B cell (primary cell): ENCODE results near the gene TBX3.

ENCODE experiments used
- CTCF ChIP-seq: fragments of 200-600 bp; IDR thresholded peaks from one replicate; pipeline ENCODE4 v1.8.0; 2022; ENCODE audit warnings: antibody characterized with exemption, mild to moderate bottlenecking
- EZH2 ChIP-seq: IDR thresholded peaks from 2 replicates; pipeline ENCODE4 v1.6.1; 2012; ENCODE audit warnings: borderline replicate concordance, low read depth, mild to moderate bottlenecking, moderate library complexity, low read length; ENCODE audit not compliant: insufficient read depth, poor library complexity, severe bottlenecking

- TF ChIP-seq CTCF (no peak), EZH2 (no peak)
Observed at GRCh38 chr12:114672817-114673168, 11.2 kb downstream of the TBX3 start.
